H9 (cell line): ENCODE data around the gene ARMC9. TPM values are rescaled to one million over a fixed set of nuclear protein-coding genes. Genes with fewer than 3 reads are reported as not detected.

Experiments
- DNase-seq: peaks from one replicate; pipeline ENCODE4 v3.0.0-alpha.2; 2017
- H2AFZ ChIP-seq: one replicate; pipeline ENCODE4 v1.6.1; 2013; ENCODE audit warnings: mild to moderate bottlenecking, low read length, control low read depth, moderate library complexity
- H2AK5ac ChIP-seq: 2 replicates; pipeline ENCODE4 v1.6.1; 2013; ENCODE audit warnings: low read length, control low read depth, mixed read lengths; ENCODE audit not compliant: insufficient read length
- H2BK120ac ChIP-seq: one replicate; pipeline ENCODE4 v1.6.1; 2013; ENCODE audit warnings: low read depth, mild to moderate bottlenecking, low read length, control low read depth, inconsistent platforms; ENCODE audit not compliant: poor library complexity, severe bottlenecking
- H2BK12ac ChIP-seq: 2 replicates; pipeline ENCODE4 v1.6.1; 2013; ENCODE audit warnings: low read length, control low read depth, mixed read lengths, low read depth; ENCODE audit not compliant: insufficient read length
- H2BK15ac ChIP-seq: 2 replicates; pipeline ENCODE4 v1.6.1; 2013; ENCODE audit warnings: low read depth, low read length, control low read depth
- H2BK20ac ChIP-seq: one replicate; pipeline ENCODE4 v1.6.1; 2013; ENCODE audit warnings: low read depth, mild to moderate bottlenecking, low read length, control low read depth, inconsistent platforms; ENCODE audit not compliant: poor library complexity, severe bottlenecking
- H2BK5ac ChIP-seq: 2 replicates; pipeline ENCODE4 v1.6.1; 2013; ENCODE audit warnings: low read length, control low read depth, mixed read lengths; ENCODE audit not compliant: insufficient read length
- H3K14ac ChIP-seq: 2 replicates; pipeline ENCODE4 v1.6.1; 2013; ENCODE audit warnings: low read length, control low read depth; ENCODE audit not compliant: insufficient read depth
- H3K18ac ChIP-seq: 2 replicates; pipeline ENCODE4 v1.6.1; 2013; ENCODE audit warnings: low read depth, mild to moderate bottlenecking, mixed read lengths, low read length, control low read depth; ENCODE audit not compliant: insufficient read length
- H3K23ac ChIP-seq: 2 replicates; pipeline ENCODE4 v1.6.1; 2013; ENCODE audit warnings: low read length, control low read depth, mixed read lengths, low read depth; ENCODE audit not compliant: insufficient read length
- H3K23me2 ChIP-seq: 2 replicates; pipeline ENCODE4 v1.6.1; 2013; ENCODE audit warnings: low read depth, mild to moderate bottlenecking, mixed read lengths, low read length, control low read depth; ENCODE audit not compliant: insufficient read length, poor library complexity, severe bottlenecking
- H3K27ac ChIP-seq: 2 replicates; pipeline ENCODE4 v1.5.1; 2013; ENCODE audit warnings: low read length, control low read depth, mixed read lengths, low read depth; ENCODE audit not compliant: insufficient read length
- H3K27me3 ChIP-seq: 2 replicates; pipeline ENCODE4 v1.6.1; 2013; ENCODE audit warnings: low read length, control low read depth, inconsistent platforms; ENCODE audit not compliant: insufficient read depth
- H3K4ac ChIP-seq: 2 replicates; pipeline ENCODE4 v1.6.1; 2013; ENCODE audit warnings: low read depth, mild to moderate bottlenecking, control low read depth, inconsistent platforms, low read length, moderate library complexity
- H3K4me1 ChIP-seq: 2 replicates; pipeline ENCODE4 v1.6.1; 2013; ENCODE audit warnings: low read length, control low read depth, inconsistent platforms; ENCODE audit not compliant: insufficient read depth
- H3K4me2 ChIP-seq: 2 replicates; pipeline ENCODE4 v1.6.1; 2013; ENCODE audit warnings: low read length, control low read depth, mixed read lengths; ENCODE audit not compliant: insufficient read length, insufficient read depth
- H3K56ac ChIP-seq: 2 replicates; pipeline ENCODE4 v1.6.1; 2013; ENCODE audit warnings: low read depth, mild to moderate bottlenecking, mixed read lengths, low read length, control low read depth; ENCODE audit not compliant: insufficient read length
- H3K79me1 ChIP-seq: 2 replicates; pipeline ENCODE4 v1.6.1; 2013; ENCODE audit warnings: low read depth, mild to moderate bottlenecking, moderate library complexity, low read length, control low read depth, inconsistent platforms; ENCODE audit not compliant: insufficient read depth, poor library complexity, severe bottlenecking
- H3K79me2 ChIP-seq: 2 replicates; pipeline ENCODE4 v1.6.1; 2013; ENCODE audit warnings: low read length, control low read depth, inconsistent platforms; ENCODE audit not compliant: insufficient read depth
- H3K9ac ChIP-seq: 2 replicates; pipeline ENCODE4 v1.6.1; 2013; ENCODE audit warnings: low read length, control low read depth, mixed read lengths; ENCODE audit not compliant: insufficient read length; ENCODE audit errors: extremely low read depth
- H3K9me3 ChIP-seq: one replicate; pipeline ENCODE4 v1.6.1; 2013; ENCODE audit warnings: low read depth, low read length, inconsistent platforms; ENCODE audit not compliant: control insufficient read depth
- H3T11ph ChIP-seq: one replicate; pipeline ENCODE4 v1.6.1; 2013; ENCODE audit warnings: mild to moderate bottlenecking, low read length, control low read depth, inconsistent platforms
- H4K20me1 ChIP-seq: one replicate; pipeline ENCODE4 v1.6.1; 2013; ENCODE audit not compliant: control insufficient read depth, insufficient read length, insufficient read depth
- H4K5ac ChIP-seq: 2 replicates; pipeline ENCODE4 v1.6.1; 2013; ENCODE audit warnings: low read depth, mild to moderate bottlenecking, mixed read lengths, low read length, control low read depth; ENCODE audit not compliant: insufficient read length
- H4K8ac ChIP-seq: replicated peaks from 2 replicates; pipeline ENCODE4 v1.6.1; 2013; ENCODE audit warnings: low read length, control low read depth, mixed read lengths, low read depth; ENCODE audit not compliant: insufficient read length
- H4K91ac ChIP-seq: 2 replicates; pipeline ENCODE4 v1.6.1; 2013; ENCODE audit warnings: low read depth, mild to moderate bottlenecking, moderate library complexity, mixed read lengths, low read length, control low read depth; ENCODE audit not compliant: insufficient read length
- H3K27ac Mint-ChIP-seq, 3 experiments: 2 replicates in 2 of 3; 3 replicates in 1 of 3; pipeline ENCODE4 v1.8.0; 2020 to 2021; ENCODE audit warnings: mixed read lengths in 3 of 3, mild to moderate bottlenecking in 1 of 3, moderate library complexity in 1 of 3
- H3K27me3 Mint-ChIP-seq: 2 replicates; pipeline ENCODE4 v1.8.0; 2021; ENCODE audit warnings: low read depth, mild to moderate bottlenecking, moderate library complexity, mixed read lengths
- H3K36me3 Mint-ChIP-seq, 3 experiments: 2 replicates in 2 of 3; 3 replicates in 1 of 3; pipeline ENCODE4 v1.8.0; 2020 to 2021; ENCODE audit warnings: low read depth in 3 of 3, mixed read lengths in 3 of 3; ENCODE audit not compliant: insufficient read depth in 1 of 3
- H3K4me1 Mint-ChIP-seq, 2 experiments: 2 replicates each; pipeline ENCODE4 v1.8.0; 2020; ENCODE audit warnings: mixed read lengths in 2 of 2
- H3K4me3 Mint-ChIP-seq, 2 experiments: 2 replicates in 1 of 2; 3 replicates in 1 of 2; pipeline ENCODE4 v1.8.0; 2020 to 2021; ENCODE audit warnings: mild to moderate bottlenecking in 2 of 2, mixed read lengths in 2 of 2, moderate library complexity in 1 of 2
- H3K9me3 Mint-ChIP-seq, 2 experiments: 2 replicates in 1 of 2; 3 replicates in 1 of 2; pipeline ENCODE4 v1.8.0; 2020; ENCODE audit warnings: mild to moderate bottlenecking in 2 of 2, mixed read lengths in 2 of 2, moderate library complexity in 1 of 2
- CTCF ChIP-seq: fragments of 200-600 bp; sonication (generic); conservative IDR thresholded peaks from 3 replicates; pipeline ENCODE4 v1.8.0; 2021; ENCODE audit warnings: antibody characterized with exemption, mild to moderate bottlenecking
- WGBS: extraction: QIAGEN DNeasy Blood & Tissue Kit; methylation state at CpG from one replicate; pipeline ENCODE4 v1.1.7; 2013; ENCODE audit warnings: missing lambda C conversion rate, low lambda C conversion rate, mixed read lengths; ENCODE audit not compliant: insufficient read length; ENCODE audit errors: extremely low coverage; 5-methylcytosine and 5-hydroxymethylcytosine counted together
- total RNA-seq: library from RNA; stranded (reverse); gene quantifications from 2 replicates; pipeline ENCODE4 v1.2.1, GENCODE V29; 2021

Gene ARMC9
- total RNA-seq, 1 experiment from 2014 or later, result 37.6 TPM

DNA sequence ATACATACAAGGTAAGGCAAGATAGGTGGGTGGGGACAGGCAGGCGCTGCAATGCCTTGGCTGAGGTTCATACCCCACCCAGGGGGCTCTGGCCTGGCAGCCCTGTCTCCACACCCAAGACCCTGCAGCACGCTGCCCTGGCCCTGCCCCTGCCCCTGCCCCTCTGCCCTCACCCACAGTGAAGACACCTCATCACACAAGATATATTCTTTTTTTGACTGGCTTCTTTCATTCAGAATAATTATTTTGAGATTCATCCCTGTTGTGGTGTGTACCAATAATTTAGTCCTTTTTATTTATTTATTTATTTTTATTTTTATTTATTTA, 185.6 kb downstream of the ARMC9 start:
- H3K14ac ChIP-seq, result no peak overlapping the region
- no peak overlapping the region for H2BK15ac ChIP-seq
- no peaks in the 10 kb centered on the region for H4K20me1 ChIP-seq
- H3K27ac Mint-ChIP-seq, result no peak overlapping the region
- H3K56ac ChIP-seq, result no peak overlapping the region
- H4K8ac ChIP-seq, result no peak overlapping the region
- no peak overlapping the region for H2BK12ac ChIP-seq
- peaks cover 10 to 15% of the 10 kb centered on the region in 2 experiments for H3K9me3 Mint-ChIP-seq
- H3K27me3 Mint-ChIP-seq, result peaks cover 5% of the 10 kb centered on the region; the same call in 1 of the 2 replicates
- no peak overlapping the region for H3T11ph ChIP-seq
- H3K23me2 ChIP-seq, result no peaks in the 10 kb centered on the region
- H3K9ac ChIP-seq, result no peak overlapping the region
- H3K23ac ChIP-seq, result no peak overlapping the region
- H3K4me1 Mint-ChIP-seq, result peaks cover 8 to 17% of the 10 kb centered on the region in 2 experiments
- H3K4me3 Mint-ChIP-seq, result no peak overlapping the region
- H3K4me1 ChIP-seq, result no peaks in the 10 kb centered on the region
- H3K27me3 ChIP-seq, result no peaks in the 10 kb centered on the region
- no peak overlapping the region for H3K4ac ChIP-seq
- H2AK5ac ChIP-seq, result no peak overlapping the region
- H3K36me3 Mint-ChIP-seq, result peaks cover 7 to 10% (median 8%) of the 10 kb centered on the region in 3 experiments
- H2AFZ ChIP-seq, result no peak overlapping the region
- WGBS, result no CpG with 5 or more reads among the region's 2 CpGs
- H3K27ac ChIP-seq, result no peak overlapping the region
- H3K9me3 ChIP-seq, result no peaks in the 10 kb centered on the region
- H2BK120ac ChIP-seq, result no peak overlapping the region
- no peak overlapping the region for H4K91ac ChIP-seq
- no peak for TF ChIP-seq CTCF
- DNase-seq, result no peak
- no peaks in the 10 kb centered on the region for H3K79me1 ChIP-seq
- H4K5ac ChIP-seq, result no peak overlapping the region
- H2BK5ac ChIP-seq, result no peak overlapping the region
- H2BK20ac ChIP-seq, result no peak overlapping the region
- no peak overlapping the region for H3K18ac ChIP-seq
- H3K4me2 ChIP-seq, result no peak overlapping the region
- H3K79me2 ChIP-seq, result no peaks in the 10 kb centered on the region
